ENCODE data around the gene ALDH1L1. TPM values are rescaled to one million over a fixed set of nuclear protein-coding genes. Genes with fewer than 3 reads are reported as not detected.

ALDH1L1 gene
- total and polyA plus RNA-seq, 9 of the 15 experiments (the other 6 are each of a cell fraction or from before 2014, with no cell fraction given), result 0.06 to 1.9 (median 0.57) TPM; not detected in 1

GRCh38 chr3:126119008-126119675 is 61.2 kb downstream of the ALDH1L1 start:
- Histone ChIP-seq H3K36me3 (ENCODE audit: control insufficient read depth, insufficient read depth, low read length) (no peaks in the 10 kb centered on the region), H3K27me3 (ENCODE audit: control insufficient read depth in 2 of 2, insufficient read depth in 2 of 2, low read length in 2 of 2) (peaks cover 2 to 16% of the 10 kb centered on the region in 2 experiments; a peak in 3 of 5 replicates), H4K20me1 (replicated peaks; ENCODE audit: control insufficient read depth, insufficient read depth, low read length) (no peaks in the 10 kb centered on the region), H3K4me1 (replicated peaks in 1 of 2; ENCODE audit: control insufficient read depth in 2 of 2, insufficient read depth in 2 of 2, low read length in 2 of 2) (no peaks in the 10 kb centered on the region), H3K27ac (ENCODE audit: extremely low read depth, low read depth, low read length) (no peak overlapping the region), H3K9me3 (replicated peaks; ENCODE audit: control insufficient read depth, insufficient read depth, low read depth, low read length) (no peaks in the 10 kb centered on the region), H2AFZ (ENCODE audit: low read depth, low read length) (no peak overlapping the region), H3K4me2 (ENCODE audit: insufficient read depth, low read length) (no peak overlapping the region), H3K79me2 (ENCODE audit: control insufficient read depth, insufficient read depth, low read length) (no peaks in the 10 kb centered on the region), H3K9ac (ENCODE audit: insufficient read depth in 1 of 2, low read depth in 2 of 2, low read length in 2 of 2) (no peak overlapping the region), H3K4me3 (no peak overlapping the region), H3K9me1 (ENCODE audit: control insufficient read depth, insufficient read depth, low read length) (no peaks in the 10 kb centered on the region)
- CTCF ChIA-PET (ENCODE audit: low intra/inter-chr PET ratio), result no interaction called here
- intact Hi-C loops (cut with micrococcal nuclease), result no loop called here
- in situ Hi-C loops (cut with MboI), result no loop called here
- BruUV-seq (replicated peaks), result no TSS peak
- no peak for ATAC-seq
- whole genome bisulfite sequencing (ENCODE audit: insufficient coverage, low coverage, missing lambda C conversion rate), result 2% methylated on average over 6 of the region's 7 CpGs
- no peak for FAIRE-seq
- no peak for TF ChIP-seq ZBTB34 (CRISPR knock-in tag; IDR thresholded peaks at IDR 0.05)
- TF ChIP-seq ZNF589 (CRISPR knock-in tag; IDR thresholded peaks at IDR 0.05; ENCODE audit: low read depth), result no peak
- no peak for TF ChIP-seq SMARCA4 (IDR thresholded peaks at IDR 0.05)
- TF ChIP-seq IFI16 (CRISPR knock-in tag; IDR thresholded peaks at IDR 0.05), result no peak
- TF ChIP-seq ZNF347 (CRISPR knock-in tag; IDR thresholded peaks at IDR 0.05; ENCODE audit: low read depth), result no peak
- no peak for TF ChIP-seq JUND (IDR thresholded peaks at IDR 0.05; ENCODE audit: borderline replicate concordance, low read depth, low read length)
- no peak for TF ChIP-seq JUND (tag; IDR thresholded peaks at IDR 0.05; ENCODE audit: borderline replicate concordance, low read depth, low read length)
- no peak for TF ChIP-seq SRSF3 (IDR thresholded peaks at IDR 0.05; ENCODE audit: insufficient read depth, low read length)
- TF ChIP-seq KDM1A (IDR thresholded peaks at IDR 0.05), result no peak
- no peak for TF ChIP-seq STAT6 (CRISPR knock-in tag; IDR thresholded peaks at IDR 0.05)
- no peak for TF ChIP-seq ZNF41 (CRISPR knock-in tag; conservative IDR thresholded peaks at IDR 0.05)
- TF ChIP-seq ZNF583 (CRISPR knock-in tag; IDR thresholded peaks at IDR 0.05), result no peak
- TF ChIP-seq JUNB (CRISPR knock-in tag; conservative IDR thresholded peaks at IDR 0.05), result no peak
- no peak for TF ChIP-seq ZNF76 (CRISPR knock-in tag; IDR thresholded peaks at IDR 0.05; ENCODE audit: borderline replicate concordance)
- no peak for TF ChIP-seq BACH1 (tag; IDR thresholded peaks at IDR 0.05)
- no peak for TF ChIP-seq E2F1 (CRISPR knock-in tag; IDR thresholded peaks at IDR 0.05)
- no peak for TF ChIP-seq SLC30A9 (CRISPR knock-in tag; IDR thresholded peaks at IDR 0.05)
- POLR2A ChIA-PET, result no interaction called here
- DNase-seq (ENCODE audit: extremely low read depth in 1 of 4, low spot score in 3 of 4), result no peak
